ENCODE measurements around the gene MAPK12.

The MAPK12 gene

GRCh38 chr22:50297510-50298265, 36.2 kb upstream of the MAPK12 start:
- CTCF ChIA-PET = interaction anchor here (1.3 to 1.9 kb wide), 2 partner anchors 21 to 29 kb away, joined by 3 to 7 read pairs; no protein-coding TSS in a partner anchor

DNA sequence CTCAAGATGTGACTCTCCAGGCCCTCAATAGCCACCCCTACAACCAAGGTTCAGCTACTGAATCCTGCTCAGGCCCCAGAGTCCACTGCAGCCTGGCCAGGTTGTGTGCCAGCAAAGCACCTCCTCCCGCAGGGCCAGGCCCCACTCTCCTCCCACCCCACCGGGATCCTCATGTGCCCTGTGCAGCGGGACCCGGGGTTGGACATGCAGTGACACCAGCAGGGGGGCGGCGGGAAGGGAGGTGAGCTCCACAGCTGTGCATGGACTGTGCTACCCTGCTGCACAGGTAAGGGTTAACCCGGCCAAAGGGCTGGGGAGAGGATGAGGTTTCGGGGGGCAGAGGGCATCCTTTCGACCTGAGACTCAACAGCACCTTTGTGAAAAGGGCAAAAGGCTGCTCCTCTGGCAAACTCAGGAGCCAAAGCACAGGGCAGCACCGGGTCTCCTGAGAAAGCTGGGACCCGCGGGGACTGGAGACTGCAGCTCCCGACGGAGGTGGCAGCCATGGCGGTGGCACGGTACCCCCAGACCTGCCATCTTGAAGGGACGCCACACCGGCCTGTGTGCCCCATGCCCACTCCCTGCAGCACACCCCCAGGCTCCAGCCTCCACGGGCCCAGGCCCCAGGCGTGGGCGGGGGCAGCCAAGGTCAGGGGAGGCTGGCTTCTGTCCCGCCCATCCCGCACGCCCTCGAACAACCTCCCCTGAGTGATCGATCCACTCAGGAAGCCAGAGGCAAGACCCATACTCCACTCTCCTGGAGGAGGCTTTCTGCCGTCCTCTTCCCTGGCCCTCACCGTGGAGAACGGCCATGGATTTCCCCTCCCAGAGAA, 35.4 kb upstream of the MAPK12 start:
- CTCF ChIA-PET = interaction anchor here (0.7 to 1.9 kb wide), 4 partner anchors 18 to 44 kb away, joined by 3 to 7 read pairs (median 3); no protein-coding TSS in a partner anchor
- DNase-seq (ENCODE audit: low read depth, low spot score) = no peak
- TF ChIP-seq, protein P1, sequence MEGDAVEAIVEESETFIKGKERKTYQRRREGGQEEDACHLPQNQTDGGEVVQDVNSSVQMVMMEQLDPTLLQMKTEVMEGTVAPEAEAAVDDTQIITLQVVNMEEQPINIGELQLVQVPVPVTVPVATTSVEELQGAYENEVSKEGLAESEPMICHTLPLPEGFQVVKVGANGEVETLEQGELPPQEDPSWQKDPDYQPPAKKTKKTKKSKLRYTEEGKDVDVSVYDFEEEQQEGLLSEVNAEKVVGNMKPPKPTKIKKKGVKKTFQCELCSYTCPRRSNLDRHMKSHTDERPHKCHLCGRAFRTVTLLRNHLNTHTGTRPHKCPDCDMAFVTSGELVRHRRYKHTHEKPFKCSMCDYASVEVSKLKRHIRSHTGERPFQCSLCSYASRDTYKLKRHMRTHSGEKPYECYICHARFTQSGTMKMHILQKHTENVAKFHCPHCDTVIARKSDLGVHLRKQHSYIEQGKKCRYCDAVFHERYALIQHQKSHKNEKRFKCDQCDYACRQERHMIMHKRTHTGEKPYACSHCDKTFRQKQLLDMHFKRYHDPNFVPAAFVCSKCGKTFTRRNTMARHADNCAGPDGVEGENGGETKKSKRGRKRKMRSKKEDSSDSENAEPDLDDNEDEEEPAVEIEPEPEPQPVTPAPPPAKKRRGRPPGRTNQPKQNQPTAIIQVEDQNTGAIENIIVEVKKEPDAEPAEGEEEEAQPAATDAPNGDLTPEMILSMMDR (IDR thresholded peaks at IDR 0.05; ENCODE audit: insufficient read depth, low read length, missing control alignments) = no peak
- POLR2A ChIA-PET = interaction anchor here (0.8 kb wide), 2 partner anchors 9 to 10 kb away, joined by 3 to 5 read pairs; partner anchors contain the start of gene PLXNB2
- H3K4me3 ChIP-seq (ENCODE audit: low read depth, low read length) = no peak overlapping the region

More at GRCh38 chr22:50297510-50298265, 36.2 kb upstream of the MAPK12 start:
- TF ChIP-seq, protein P1 (IDR thresholded peaks at IDR 0.05; ENCODE audit: insufficient read depth, low read length, missing control alignments) = no peak
- POLR2A ChIA-PET = no interaction called here
- DNase-seq (ENCODE audit: low read depth, low spot score) = no peak
- H3K4me3 ChIP-seq (ENCODE audit: low read depth, low read length) = no peak overlapping the region

- ChIA-PET CTCF (interaction anchor here (0.9 to 2.8 kb wide), 9 partner anchors 9 to 47 kb away, joined by 3 to 13 read pairs (median 6); partner anchors contain the start of gene DENND6B), POLR2A (interaction anchor here (0.7 to 3.5 kb wide), 4 partner anchors 11 to 48 kb away, joined by 3 to 43 read pairs (median 4); partner anchors contain the start of genes HDAC10 and PLXNB2)
- TF ChIP-seq, protein P1 (IDR thresholded peaks at IDR 0.05; ENCODE audit: insufficient read depth, low read length, missing control alignments) = no peak
- H3K4me3 ChIP-seq (ENCODE audit: low read depth, low read length) = no peak overlapping the region
- DNase-seq (ENCODE audit: low read depth, low spot score) = no peak
These were observed 32.8 kb upstream of the MAPK12 start for GRCh38 chr22:50294319-50294656.

DNA sequence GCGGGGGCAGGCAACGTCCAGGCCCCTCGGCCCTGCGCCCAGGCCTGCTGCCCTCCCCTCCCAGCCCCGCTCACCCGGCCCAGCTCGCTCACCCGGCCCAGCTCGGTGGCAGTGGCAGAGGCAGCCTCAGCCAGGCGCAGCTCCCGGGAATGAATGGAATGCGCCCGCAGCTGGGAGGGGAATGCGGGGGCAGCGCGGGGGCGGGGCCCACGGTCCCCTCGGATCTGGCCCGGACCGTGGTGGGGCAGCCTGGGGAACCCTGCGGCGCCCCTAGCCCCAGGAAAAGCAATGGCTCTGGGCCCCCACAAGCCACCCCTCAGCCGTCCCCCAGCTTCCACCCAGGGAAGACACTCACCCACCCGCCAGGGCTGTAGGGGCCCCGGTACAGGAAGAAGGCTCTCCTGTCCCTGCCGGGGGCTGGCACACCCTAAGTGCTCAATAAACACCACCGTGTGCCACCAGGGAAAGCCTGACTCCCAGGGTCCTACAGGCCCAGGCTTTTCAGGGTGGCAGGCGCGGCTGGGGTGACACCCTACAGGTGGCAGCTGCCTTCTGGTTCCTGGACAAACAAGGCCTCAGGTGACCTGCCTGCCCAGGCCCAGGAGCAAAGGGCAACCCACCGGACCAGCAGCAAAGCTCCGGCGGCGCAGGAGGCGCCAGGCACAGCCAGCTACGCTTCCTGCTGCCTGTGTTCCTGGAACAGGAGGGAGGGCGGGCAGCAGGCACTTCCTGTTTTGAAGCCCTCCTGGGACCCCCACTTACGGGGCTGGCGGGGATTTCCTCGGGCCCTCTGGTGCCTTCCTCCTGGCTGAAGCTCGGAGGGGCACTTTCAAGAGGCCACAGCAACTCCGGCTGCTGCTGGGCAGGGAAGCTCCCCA, 32.2 kb upstream of the MAPK12 start:
- TF ChIP-seq, protein P1 (IDR thresholded peaks at IDR 0.05; ENCODE audit: insufficient read depth, low read length, missing control alignments) = no peak
- peak overlapping the region; percentile 50 for H3K4me3 ChIP-seq (ENCODE audit: low read depth, low read length)
- POLR2A ChIA-PET = interaction anchor here (0.7 to 3.5 kb wide), 6 partner anchors 9 to 48 kb away, joined by 3 to 43 read pairs (median 4); partner anchors contain the start of genes HDAC10 and PLXNB2
- no peak for DNase-seq (ENCODE audit: low read depth, low spot score)
- CTCF ChIA-PET = interaction anchor here (0.9 to 2.8 kb wide), 9 partner anchors 9 to 48 kb away, joined by 3 to 13 read pairs (median 6); partner anchors contain the start of gene DENND6B

GRCh38 chr22:50292643-50293440, 31.4 kb upstream of the MAPK12 start:
- TF ChIP-seq, protein P1 (IDR thresholded peaks at IDR 0.05; ENCODE audit: insufficient read depth, low read length, missing control alignments) = no peak
- CTCF ChIA-PET = interaction anchor here (1.5 to 2.8 kb wide), 6 partner anchors 10 to 49 kb away, joined by 4 to 13 read pairs (median 8); partner anchors contain the start of gene DENND6B
- no peak for DNase-seq (ENCODE audit: low read depth, low spot score)
- POLR2A ChIA-PET = interaction anchor here (0.6 to 3.5 kb wide), 5 partner anchors 10 to 42 kb away, joined by 3 to 43 read pairs (median 4); partner anchors contain the start of genes HDAC10 and PLXNB2
- H3K4me3 ChIP-seq (ENCODE audit: low read depth, low read length) = peak overlapping the region; percentile 50
